Upper lobe of left lung (tissue), 6 donors: ENCODE data around the gene CCBE1. TPM values are rescaled to one million over a fixed set of nuclear protein-coding genes. Genes with fewer than 3 reads are reported as not detected.

Experiments
- ATAC-seq, 2 donors: fragments of 200-7000 bp; cut with Tn5 transposase; one replicate each; pipeline ENCODE4 v1.9.1; 2022; ENCODE audit warnings: mild to moderate bottlenecking in 2 of 2, moderate library complexity in 2 of 2; ENCODE audit not compliant: low FRiP score in 2 of 2
- DNase-seq, 2 donors: peaks; one replicate each; pipeline ENCODE4 v3.0.0-alpha.2; 2019 to 2020
- H3K27ac ChIP-seq, 4 donors: fragments of 200-600 bp; sonication (generic); one replicate each; pipeline ENCODE4 v1.5.1; 2016 to 2019
- H3K27me3 ChIP-seq, 4 donors: fragments of 200-600 bp; sonication (generic); one replicate each; pipeline ENCODE4 v1.5.1; 2017 to 2019
- H3K36me3 ChIP-seq, 4 donors: fragments of 200-600 bp; sonication (generic); one replicate each; pipeline ENCODE4 v1.5.1; 2016 to 2019
- H3K4me1 ChIP-seq, 4 donors: fragments of 200-600 bp; sonication (generic); one replicate each; pipeline ENCODE4 v1.5.1; 2018 to 2019
- H3K4me3 ChIP-seq, 4 donors: fragments of 200-600 bp; sonication (generic); one replicate each; pipeline ENCODE4 v1.5.1; 2017 to 2019; ENCODE audit warnings: mild to moderate bottlenecking in 2 of 4, moderate library complexity in 1 of 4
- H3K9me3 ChIP-seq, 4 donors: fragments of 200-600 bp; sonication (generic); one replicate each; pipeline ENCODE4 v1.5.1; 2018 to 2019
- EP300 ChIP-seq, 4 donors: sonication (generic); formaldehyde crosslinking; IDR thresholded peaks; one replicate each; pipeline ENCODE4 v1.5.1; 2017; ENCODE audit warnings: antibody characterized with exemption in 4 of 4, control low read depth in 2 of 4
- POLR2A ChIP-seq, 4 donors: fragments of 450-650 bp; IDR thresholded peaks; one replicate each; pipeline ENCODE4 v1.5.1; 2016 to 2017; ENCODE audit warnings: antibody characterized with exemption in 4 of 4, mild to moderate bottlenecking in 2 of 4
- POLR2AphosphoS5 ChIP-seq, 2 donors: sonication (generic); formaldehyde crosslinking; IDR thresholded peaks; one replicate each; pipeline ENCODE4 v1.5.1; 2017; ENCODE audit warnings: antibody characterized with exemption in 2 of 2
- WGBS, 2 donors: methylation state at CpG; one replicate each; pipeline ENCODE4 v1.1.5; 2017 to 2018; 5-methylcytosine and 5-hydroxymethylcytosine counted together
- total RNA-seq, 6 donors: library from RNA; depleted of rRNA in 4 of 6; stranded (reverse); fragments of >200 nt in 4 of 6; gene quantifications; one replicate each; pipeline versions ENCODE4 v1.1.0 to v1.2.1, GENCODE V29; 2016 to 2021
- TF ChIP-seq, protein P1 (sequence below), 6 experiments: fragments of 450-650 bp in 4 of 6; fragments of 200-600 bp in 2 of 6; sonication (generic) in 2 of 6; IDR thresholded peaks; one replicate each; pipeline ENCODE4 v1.5.1; 2016 to 2019; ENCODE audit warnings: antibody characterized with exemption in 6 of 6
- donor health status: DM: no; HTN: no; CAD: no; lungs with moderate emphysema.
- donor health status: DM: no; HTN: yes; CAD: no; lungs with severe emphysema.

Gene CCBE1
- total RNA-seq, 6 donors from 2014 or later, result 8.7 to 23.6 (median 12.3) TPM

DNA sequence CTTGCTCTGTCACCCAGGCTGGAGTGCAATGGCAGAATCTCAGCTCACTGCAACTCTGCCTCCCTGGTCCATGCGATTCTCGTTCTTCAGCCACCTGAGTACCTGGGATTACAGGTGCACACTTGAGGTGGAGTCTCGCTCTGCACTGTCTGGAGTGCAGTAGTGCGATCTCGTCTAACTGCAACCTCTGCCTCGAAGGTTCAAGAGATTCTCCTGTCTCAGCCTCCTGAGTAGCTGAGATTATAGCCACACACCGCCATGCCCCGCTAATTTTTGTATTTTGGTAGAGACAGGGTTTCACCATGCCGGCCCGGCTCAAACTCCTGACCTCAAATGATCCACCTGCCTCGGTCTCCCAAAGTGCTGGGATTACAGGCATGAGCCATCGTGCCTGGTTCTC lies 83.3 kb downstream of the CCBE1 start:
- no peak for DNase-seq
- TF ChIP-seq POLR2A (IDR thresholded peaks at IDR 0.05) (no peak), EP300 (IDR thresholded peaks at IDR 0.05) (no peak), POLR2AphosphoS5 (IDR thresholded peaks at IDR 0.05) (no peak)
- TF ChIP-seq, protein P1, sequence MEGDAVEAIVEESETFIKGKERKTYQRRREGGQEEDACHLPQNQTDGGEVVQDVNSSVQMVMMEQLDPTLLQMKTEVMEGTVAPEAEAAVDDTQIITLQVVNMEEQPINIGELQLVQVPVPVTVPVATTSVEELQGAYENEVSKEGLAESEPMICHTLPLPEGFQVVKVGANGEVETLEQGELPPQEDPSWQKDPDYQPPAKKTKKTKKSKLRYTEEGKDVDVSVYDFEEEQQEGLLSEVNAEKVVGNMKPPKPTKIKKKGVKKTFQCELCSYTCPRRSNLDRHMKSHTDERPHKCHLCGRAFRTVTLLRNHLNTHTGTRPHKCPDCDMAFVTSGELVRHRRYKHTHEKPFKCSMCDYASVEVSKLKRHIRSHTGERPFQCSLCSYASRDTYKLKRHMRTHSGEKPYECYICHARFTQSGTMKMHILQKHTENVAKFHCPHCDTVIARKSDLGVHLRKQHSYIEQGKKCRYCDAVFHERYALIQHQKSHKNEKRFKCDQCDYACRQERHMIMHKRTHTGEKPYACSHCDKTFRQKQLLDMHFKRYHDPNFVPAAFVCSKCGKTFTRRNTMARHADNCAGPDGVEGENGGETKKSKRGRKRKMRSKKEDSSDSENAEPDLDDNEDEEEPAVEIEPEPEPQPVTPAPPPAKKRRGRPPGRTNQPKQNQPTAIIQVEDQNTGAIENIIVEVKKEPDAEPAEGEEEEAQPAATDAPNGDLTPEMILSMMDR (IDR thresholded peaks at IDR 0.05), result no peak
- H3K9me3 ChIP-seq, result no peaks in the 10 kb centered on the region
- no peak for ATAC-seq
- H3K27ac ChIP-seq, result no peak overlapping the region
- no peaks in the 10 kb centered on the region for H3K4me1 ChIP-seq
- H3K27me3 ChIP-seq, result no peaks in the 10 kb centered on the region
- WGBS, 2 donors, result 90 to 94% methylated on average over 12 of the region's 12 CpGs
- H3K36me3 ChIP-seq, result no peaks in the 10 kb centered on the region
- H3K4me3 ChIP-seq, result no peak overlapping the region

DNA sequence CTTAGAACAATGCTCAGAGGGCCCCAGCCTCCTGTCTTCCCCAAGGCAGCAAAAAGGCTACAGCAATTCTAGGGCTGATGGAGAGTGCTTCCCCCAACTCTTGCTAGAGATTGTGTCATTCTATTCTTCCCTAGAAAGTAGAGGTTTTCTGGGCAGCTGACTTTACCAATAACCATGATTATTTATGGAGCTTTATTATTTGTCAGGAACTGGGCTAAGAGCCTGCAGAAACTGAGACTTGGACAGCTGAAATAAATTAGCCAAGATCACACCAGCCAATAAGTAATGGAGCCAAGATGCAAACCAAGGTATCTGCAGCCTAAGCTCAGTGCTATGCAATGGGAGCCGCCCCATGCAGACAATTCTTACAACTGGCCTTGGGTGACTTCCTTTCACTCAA lies 84.8 kb downstream of the CCBE1 start:
- no peak overlapping the region for H3K4me3 ChIP-seq
- no peaks in the 10 kb centered on the region for H3K27me3 ChIP-seq
- H3K9me3 ChIP-seq, result no peaks in the 10 kb centered on the region
- no peaks in the 10 kb centered on the region for H3K36me3 ChIP-seq
- DNase-seq (no peak), ATAC-seq (peak in 1 of 2 donors; percentile 68)
- 68 to 85% methylated on average over 1 of the region's 1 CpG for WGBS, 2 donors
- no peaks in the 10 kb centered on the region for H3K4me1 ChIP-seq
- TF ChIP-seq POLR2A (IDR thresholded peaks at IDR 0.05) (no peak), EP300 (IDR thresholded peaks at IDR 0.05) (no peak), POLR2AphosphoS5 (IDR thresholded peaks at IDR 0.05) (no peak)
- TF ChIP-seq, protein P1 (IDR thresholded peaks at IDR 0.05), result no peak
- no peak overlapping the region for H3K27ac ChIP-seq

DNA sequence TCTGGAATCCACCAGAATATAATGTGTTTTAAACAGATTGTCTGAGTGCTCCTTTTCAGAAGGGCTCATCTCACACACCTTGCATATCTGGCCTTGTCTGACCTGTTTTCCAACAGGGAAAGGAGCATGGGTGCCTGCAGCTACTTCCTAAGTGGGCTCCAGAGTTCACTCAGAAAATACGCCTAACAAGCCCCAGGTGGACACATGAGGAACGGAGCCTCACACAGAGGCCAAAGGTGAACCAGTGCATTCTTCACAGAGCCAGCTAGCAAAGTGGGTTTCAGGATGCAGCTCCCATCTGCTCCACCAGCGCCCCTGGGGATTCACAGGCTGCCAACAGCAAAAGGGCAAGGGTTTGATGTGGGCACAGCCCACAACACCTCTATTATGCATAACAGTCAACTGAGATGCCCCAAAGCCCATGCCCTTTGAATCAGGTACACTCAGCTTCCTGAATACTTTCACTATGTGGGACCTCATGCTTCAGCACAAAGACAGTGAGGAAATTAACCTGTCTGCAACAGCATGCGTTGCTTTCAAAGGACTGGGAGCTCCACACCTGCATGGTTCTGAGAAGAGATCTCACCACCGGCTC lies 86.6 kb downstream of the CCBE1 start:
- no peak for TF ChIP-seq EP300 (IDR thresholded peaks at IDR 0.05)
- TF ChIP-seq, protein P1 (IDR thresholded peaks at IDR 0.05), result no peak
- 78 to 80% methylated on average over 4 to 5 of the region's 5 CpGs for WGBS, 2 donors

DNA sequence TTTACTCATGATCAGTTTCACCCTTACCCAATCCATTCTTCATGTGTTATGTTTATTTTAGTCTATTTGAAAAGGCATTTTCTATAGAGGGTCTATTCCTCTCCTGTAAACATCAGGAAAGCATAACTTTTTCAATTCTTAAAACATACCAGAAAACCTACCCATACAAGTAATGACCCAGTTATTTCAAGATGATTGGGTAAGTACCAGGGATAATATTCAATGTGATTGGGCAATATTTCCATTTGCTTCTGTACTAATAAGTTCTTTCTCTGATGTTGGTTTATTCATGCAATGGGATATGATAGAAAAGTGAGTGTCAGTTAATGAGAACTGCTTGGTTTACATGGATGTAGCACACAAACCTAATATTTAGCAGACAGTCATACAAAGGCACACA lies 87.6 kb downstream of the CCBE1 start:
- H3K27me3 ChIP-seq, result no peaks in the 10 kb centered on the region
- DNase-seq (no peak), ATAC-seq (no peak)
- H3K27ac ChIP-seq, result no peak overlapping the region
- H3K36me3 ChIP-seq, result no peaks in the 10 kb centered on the region
- H3K4me3 ChIP-seq, result no peak overlapping the region
- no peak for TF ChIP-seq POLR2A (IDR thresholded peaks at IDR 0.05)
- TF ChIP-seq, protein P1 (IDR thresholded peaks at IDR 0.05), result no peak
- no peak for TF ChIP-seq POLR2AphosphoS5 (IDR thresholded peaks at IDR 0.05)
- TF ChIP-seq EP300 (IDR thresholded peaks at IDR 0.05), result no peak
- no peaks in the 10 kb centered on the region for H3K4me1 ChIP-seq
- H3K9me3 ChIP-seq, result no peaks in the 10 kb centered on the region

More for the DNA sequence above, 86.6 kb downstream of the CCBE1 start:
- Histone ChIP-seq H3K4me1 (no peaks in the 10 kb centered on the region), H3K27me3 (no peaks in the 10 kb centered on the region), H3K9me3 (no peaks in the 10 kb centered on the region), H3K4me3 (no peak overlapping the region), H3K27ac (no peak overlapping the region), H3K36me3 (no peaks in the 10 kb centered on the region)
- DNase-seq, result no peak
- no peak for ATAC-seq

DNA sequence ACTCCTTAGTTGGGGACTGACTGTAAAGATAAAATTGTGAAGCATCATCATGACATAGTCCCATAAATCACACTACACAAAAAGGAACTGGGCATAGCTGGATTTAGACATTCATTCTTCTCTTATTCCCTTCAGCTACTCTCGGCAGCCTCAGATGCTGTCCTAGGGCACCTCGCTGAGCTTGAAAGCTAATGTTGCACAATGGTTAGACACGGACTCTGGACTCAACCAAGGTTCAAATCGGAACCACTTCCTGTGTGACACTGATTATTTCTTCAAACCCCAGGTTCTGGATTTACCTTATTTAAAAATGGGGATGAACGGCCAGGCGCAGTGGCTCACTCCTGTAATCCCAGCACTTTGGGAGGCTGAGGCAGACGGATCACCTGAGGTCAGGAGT lies 89.8 kb downstream of the CCBE1 start:
- H3K4me3 ChIP-seq, result no peak overlapping the region
- H3K9me3 ChIP-seq, result no peaks in the 10 kb centered on the region
- TF ChIP-seq POLR2A (IDR thresholded peaks at IDR 0.05), result no peak
- TF ChIP-seq, protein P1 (IDR thresholded peaks at IDR 0.05), result no peak
- TF ChIP-seq POLR2AphosphoS5 (IDR thresholded peaks at IDR 0.05), result no peak
- TF ChIP-seq EP300 (IDR thresholded peaks at IDR 0.05), result no peak
- DNase-seq (no peak), ATAC-seq (no peak)
- H3K4me1 ChIP-seq, result no peaks in the 10 kb centered on the region
- WGBS, 2 donors, result 91 to 93% methylated on average over 7 of the region's 7 CpGs
- no peak overlapping the region for H3K27ac ChIP-seq
- H3K36me3 ChIP-seq, result no peaks in the 10 kb centered on the region
- no peaks in the 10 kb centered on the region for H3K27me3 ChIP-seq
